Middle frontal gyrus (tissue), 1 donor: ENCODE measurements around the gene GTSE1.
"Not testable (repeated sequence)": the region's sequence is repeated elsewhere in the genome, so short reads cannot be mapped to it uniquely, and the experiment has no call there.

Source experiments
- DNase-seq: peaks from one replicate; pipeline ENCODE4 v3.0.0-alpha.2; 2015; ENCODE audit warnings: low spot score; ENCODE audit errors: extremely low spot score

The GTSE1 gene

DNA sequence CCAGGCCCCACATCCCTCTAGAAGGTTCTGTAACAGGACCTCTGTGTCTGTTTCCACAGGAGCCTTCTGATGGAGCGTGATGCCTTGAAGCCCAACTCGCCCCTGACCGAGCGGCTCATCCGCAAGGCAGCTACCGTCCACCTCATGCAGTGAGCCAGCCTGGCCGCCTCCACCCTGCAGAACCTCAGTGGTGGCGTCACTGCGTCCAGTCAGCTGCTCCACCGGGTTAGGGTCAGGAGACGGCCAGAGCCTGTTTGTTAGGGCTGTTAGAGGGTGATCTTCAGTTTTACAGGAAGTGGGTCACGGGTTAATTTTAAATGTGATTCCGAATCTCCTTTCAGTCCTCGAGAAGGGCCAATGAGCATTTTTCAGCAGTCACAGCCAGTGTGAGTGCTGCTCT is 3.9 kb upstream of the GTSE1 start:
- DNase-seq = no peak

DNA sequence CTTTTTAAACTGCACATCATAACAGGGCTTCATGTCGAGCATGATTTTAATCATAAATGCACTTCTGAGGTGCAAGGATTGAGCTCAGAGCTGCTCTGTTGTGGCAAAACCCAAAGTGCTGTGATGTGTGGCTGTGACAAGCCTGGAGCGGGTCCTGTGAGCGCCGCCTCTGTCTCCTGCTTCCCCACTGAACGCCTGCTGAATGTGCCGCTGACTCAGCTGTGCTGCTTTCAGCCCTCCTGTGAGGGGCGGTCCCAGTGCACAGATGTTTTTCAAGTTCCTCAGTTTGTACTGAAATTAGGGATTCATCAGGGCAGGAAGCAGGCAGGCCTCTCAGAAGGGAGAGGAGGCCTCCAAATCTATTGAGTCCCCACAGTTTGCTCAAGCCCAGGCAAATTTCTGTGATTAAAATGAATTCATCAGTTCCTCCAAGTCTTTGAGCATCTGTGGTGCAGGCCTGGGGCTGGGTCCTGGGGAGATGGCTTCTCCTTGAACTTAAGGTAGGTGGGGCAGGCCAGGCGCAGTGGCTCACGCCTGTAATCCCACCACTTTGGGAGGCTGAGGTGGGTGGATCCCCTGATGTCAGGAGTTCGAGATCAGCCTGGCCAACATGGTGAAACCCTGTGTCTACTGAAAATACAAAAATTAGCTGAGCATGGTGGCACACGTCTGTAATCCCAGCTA is 3.0 kb upstream of the GTSE1 start:
- DNase-seq = peak; percentile 8

DNA sequence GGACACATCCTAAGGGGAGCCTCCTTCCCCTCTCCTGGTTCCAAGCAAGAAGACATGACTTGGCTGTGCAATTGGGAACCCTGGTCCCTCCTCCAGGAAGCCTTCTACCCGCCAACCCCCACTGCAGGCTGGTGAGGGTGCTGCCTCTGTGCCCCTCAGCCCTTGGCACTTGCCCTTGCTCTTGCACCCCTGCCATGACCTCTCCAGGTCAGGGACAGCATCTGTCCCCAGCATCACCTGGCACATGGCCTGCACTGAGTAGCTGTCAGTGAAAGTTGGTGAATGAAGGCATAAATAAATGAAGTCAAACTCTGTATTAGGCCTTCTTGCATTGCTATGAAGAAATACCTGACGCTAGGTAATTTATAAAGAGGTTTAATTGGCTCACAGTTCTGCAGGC is 1.9 kb upstream of the GTSE1 start:
- DNase-seq = no peak

DNA sequence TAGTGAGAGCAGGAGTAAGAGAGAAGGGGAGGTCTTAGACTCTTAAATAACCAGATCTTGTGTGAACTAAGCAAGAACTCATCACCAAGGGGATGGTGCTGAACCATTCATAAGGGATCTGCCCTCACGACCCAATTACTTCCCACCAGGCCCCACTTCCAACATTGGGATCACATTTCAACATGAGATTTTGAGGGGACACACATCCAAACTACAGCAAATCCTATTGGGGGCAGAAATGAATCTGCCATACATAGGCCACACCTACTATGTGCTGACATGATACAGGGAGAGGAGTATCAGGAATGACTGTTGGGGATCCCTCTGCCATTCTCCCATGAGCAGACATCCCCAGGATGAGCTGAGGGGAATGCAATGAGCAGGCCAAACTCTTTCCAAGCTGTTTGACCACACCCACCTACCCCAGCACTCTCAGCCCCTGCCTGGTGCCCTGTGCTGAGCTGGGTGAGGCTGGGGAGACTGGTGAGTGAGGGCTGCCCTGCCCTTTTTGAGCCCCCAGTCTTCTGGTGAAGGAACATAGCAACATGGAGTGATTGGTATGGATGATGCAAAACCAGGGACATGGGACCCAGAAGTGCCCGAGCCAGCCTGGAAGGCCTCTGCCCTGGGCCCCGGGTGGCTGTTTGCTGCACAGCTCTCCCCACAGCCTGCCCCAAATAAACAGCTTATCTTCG is 1.2 kb upstream of the GTSE1 start:
- no peak for DNase-seq

GRCh38 chr22:46297151-46297812 is 612 bp downstream of the GTSE1 start:
- no peak for DNase-seq

DNA sequence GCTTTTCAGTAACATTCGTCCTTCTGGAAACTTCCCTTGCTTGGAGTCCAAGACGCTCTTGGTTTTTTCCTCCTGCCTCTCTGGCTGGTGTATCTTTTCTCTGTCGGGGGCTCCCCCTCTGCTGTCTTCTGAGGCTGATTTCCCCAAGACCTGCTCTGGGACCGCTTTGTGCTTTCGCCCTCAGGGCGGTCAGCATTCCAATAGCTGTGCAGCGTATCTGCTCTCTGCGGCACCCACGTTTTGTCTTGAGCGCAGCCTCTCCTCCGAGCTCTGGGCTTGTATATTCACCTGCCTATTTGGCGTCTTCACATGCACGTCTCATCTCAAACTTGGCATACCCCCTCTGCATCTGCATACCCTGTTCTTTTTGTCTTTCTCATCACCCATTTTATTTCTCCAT is 2.4 kb downstream of the GTSE1 start:
- DNase-seq = no peak

DNA sequence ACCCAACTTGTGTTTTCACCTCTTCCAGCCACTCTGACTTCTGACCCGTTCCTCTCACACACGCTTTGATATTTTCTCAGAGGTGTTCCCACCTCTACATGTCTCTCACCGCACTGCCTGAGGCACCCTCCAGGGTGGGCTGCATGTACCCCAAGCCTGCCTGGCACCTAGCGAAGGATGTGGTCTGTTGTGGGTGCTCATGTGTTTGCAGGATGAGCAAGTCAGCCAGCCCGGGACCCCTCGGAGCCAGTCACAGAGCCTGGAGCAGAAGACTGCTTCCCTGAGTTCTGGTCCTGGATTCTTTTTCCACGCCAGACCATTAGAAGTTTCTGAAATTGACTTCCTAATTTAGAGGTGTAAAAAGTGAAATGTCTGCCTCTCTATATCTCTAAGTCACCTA is 3.8 kb downstream of the GTSE1 start:
- DNase-seq = no peak

DNA sequence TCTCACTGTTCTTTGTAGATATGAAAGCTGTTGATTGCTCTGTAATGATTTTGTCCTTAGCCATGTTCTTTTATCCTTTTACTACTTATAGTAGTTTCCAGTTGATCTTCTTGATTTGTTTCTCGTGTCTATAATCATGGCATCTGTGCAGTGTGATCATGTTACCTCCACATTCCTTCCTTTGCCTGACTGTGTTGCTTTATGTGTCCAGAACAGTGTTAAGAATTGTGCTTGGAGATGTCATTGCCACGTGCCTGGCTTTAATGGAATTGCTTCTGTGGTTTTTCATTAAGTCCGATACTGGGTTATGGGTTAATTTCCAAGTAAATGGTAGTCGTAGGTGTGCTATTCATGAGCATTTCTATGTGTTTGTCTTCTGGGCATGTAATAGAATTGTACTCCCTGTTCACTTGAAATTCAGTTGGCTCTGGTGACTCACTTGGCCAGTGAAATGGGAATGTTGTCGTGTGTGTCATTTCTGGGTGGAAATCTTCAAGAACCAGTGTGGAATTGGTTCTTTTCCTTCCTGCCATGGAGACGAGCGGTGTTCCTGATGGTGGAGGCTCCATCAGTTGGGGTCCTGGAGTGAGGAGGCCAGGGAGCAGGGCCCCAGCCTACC is 6.8 kb downstream of the GTSE1 start:
- DNase-seq = no peak

GRCh38 chr22:46308283-46308988 is 11.8 kb downstream of the GTSE1 start:
- no peak for DNase-seq

DNA sequence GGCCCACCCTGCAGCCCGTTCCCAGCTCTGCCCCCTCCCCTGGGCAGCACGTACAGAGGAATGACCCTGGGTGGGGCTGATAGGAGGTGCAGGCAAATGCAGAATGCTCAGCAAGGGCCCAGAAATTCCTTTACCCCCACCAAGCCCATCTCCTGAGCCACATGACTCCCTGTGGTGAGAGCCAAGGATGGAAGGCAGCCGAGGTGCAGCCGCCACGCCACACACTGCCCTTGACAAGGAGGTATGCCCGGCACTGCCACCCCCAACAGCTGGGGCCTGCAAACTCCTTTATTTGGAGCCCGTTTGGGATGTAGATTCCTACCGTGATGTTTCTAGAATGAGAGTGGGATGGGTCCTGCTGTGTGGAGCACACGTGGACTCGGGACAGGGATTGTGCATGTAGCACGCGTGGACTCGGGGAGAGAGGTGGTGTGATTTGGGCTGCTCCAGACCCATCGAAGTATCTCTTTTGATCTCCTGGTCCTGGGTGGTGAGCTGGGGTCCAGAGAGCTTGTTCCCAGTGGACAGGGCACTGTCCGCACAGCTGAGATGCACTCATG is 12.9 kb downstream of the GTSE1 start:
- DNase-seq = no peak

GRCh38 chr22:46312056-46312455 is 15.4 kb downstream of the GTSE1 start:
- DNase-seq = no peak

DNA sequence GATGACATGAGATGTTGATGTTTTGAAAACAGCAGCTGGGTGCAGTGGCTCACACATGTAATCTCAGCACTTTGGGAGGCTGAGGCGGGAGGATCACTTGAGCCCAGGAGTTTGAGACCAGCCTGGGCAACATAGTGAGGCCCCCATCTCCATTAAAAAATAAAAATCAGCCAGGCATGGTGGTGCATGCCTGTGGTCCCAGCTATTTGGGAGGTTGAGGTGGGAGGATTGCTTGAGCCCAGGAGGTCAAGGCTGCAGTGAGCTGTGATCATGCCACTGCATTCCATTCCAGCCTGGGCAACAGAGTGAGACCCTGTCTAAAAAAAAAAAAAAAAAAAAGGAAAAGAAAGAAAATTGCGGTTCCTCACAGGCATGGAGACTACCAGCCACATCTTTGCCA is 16.2 kb downstream of the GTSE1 start:
- DNase-seq = not testable (repeated sequence)

GRCh38 chr22:46315976-46316375 is 19.3 kb downstream of the GTSE1 start:
- DNase-seq = no peak

DNA sequence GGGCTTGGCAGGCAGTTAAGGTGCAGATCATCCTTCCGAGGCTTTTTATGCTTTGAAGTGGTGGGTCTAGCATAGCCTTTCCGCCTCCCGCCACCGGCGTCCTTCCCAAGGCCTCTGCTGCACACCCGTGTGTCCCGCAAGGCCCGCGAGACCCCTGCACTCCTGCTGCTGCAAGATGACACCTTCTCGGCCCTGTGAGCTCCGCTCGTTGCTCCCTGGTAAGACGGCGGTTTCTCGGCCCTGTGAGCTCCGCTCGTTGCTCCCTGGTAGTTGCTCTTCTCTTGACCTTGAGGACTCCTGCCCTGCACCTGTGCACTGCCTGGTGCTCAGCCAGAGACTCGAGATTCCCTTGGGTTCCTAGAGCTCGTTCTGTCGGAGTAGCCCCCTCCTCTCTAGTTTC is 21.0 kb downstream of the GTSE1 start:
- no peak for DNase-seq

DNA sequence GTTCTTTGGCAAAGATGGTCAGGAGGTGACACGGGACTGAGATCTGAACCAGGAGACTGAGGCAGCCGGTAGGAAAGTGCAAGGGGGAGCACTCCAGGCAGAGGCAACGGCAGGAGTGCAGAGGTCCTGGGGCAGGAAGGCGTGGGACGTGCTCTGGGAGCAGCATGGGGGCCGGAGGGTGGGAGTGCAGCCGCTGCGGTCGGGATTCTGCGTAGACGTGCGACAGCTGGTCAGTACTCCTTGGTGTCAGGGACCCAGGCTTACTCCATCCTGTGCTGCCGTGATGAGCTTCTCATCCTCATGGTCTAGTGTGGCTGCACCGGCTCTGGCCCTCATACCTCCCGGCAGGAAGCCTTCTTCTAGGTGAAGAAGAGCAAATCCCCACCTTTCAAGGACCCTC is 21.9 kb downstream of the GTSE1 start:
- DNase-seq = no peak

- no peak for DNase-seq
These were observed 22.6 kb downstream of the GTSE1 start for GRCh38 chr22:46319319-46319718.

GRCh38 chr22:46320166-46320710 is 23.6 kb downstream of the GTSE1 start:
- no peak for DNase-seq

DNA sequence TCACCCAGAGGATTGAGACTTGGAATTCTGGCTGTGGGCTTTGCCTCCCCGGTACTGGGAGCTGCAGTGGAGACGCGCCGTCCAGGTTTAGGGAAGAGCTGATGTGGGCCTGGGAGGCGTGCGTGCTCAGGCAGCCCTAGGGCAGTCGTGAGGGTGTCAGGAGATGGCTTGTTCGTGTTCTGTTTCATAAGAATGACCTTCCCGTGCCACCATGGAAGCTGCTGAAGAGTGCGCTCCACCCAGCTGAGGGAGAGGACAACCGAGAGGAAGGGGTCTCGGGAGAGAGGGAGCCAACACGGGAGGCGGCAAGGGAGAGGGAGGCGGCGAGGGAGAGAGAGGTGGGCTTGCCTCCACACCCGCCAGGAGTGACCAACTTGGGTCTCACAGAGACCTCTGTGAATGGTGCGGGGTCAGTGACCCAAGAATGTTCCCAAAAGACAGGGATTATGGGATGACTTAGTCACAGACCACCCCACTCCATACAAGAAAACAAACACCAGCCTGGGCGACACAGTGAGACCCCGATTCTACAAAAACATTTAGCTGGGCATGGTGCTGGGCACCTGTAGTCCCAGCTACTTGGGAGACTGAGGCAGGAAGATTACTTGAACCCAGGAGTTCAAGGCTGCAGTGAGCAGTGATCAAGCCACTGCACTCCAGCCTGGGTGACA is 24.2 kb downstream of the GTSE1 start:
- DNase-seq = no peak

DNA sequence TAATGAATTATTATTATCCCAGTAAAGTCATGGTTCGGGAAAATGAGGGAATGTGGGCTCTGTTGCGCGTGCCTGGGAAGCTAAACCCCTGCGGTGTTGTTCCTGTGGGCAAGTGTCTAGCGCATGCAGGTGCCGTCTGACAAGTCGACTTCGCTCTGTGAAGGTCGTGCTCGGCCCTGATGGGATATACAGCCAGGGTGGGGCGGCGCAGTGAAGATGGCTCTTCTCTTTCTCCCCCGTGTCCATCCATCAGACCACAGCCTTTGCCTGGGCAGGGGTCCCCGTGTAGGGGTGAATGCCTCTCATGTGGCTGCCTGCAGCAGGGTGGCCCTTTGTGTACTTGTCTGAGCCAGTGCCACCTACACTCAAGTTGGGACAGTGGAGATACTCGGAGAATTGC is 26.0 kb downstream of the GTSE1 start:
- DNase-seq = no peak

- no peak for DNase-seq
These were observed 26.5 kb downstream of the GTSE1 start for GRCh38 chr22:46323162-46323561.
